Amygdala (tissue), 56 donors: ENCODE measurements around the gene GOSR1.
"Not testable (repeated sequence)": the region's sequence is repeated elsewhere in the genome, so short reads cannot be mapped to it uniquely, and the experiment has no call there.

ENCODE experiments used
- DNase-seq, 56 donors: peaks; one replicate each; lab custom pipeline; 2025; lab: John Stamatoyannopoulos, UW

The GOSR1 gene

GRCh38 chr17:30477083-30477773 is at the start of gene GOSR1:
Gene GOSR1 (plus strand): TSS chr17:30477408. CDS start chr17:30477434, 26 bp downstream.
- peak; percentile 52 to 96 (median 90) for DNase-seq

GRCh38 chr17:30427611-30428010 is 49.6 kb upstream of the GOSR1 start:
- no peak for DNase-seq

GRCh38 chr17:30429155-30429554 is 48.1 kb upstream of the GOSR1 start:
- no peak for DNase-seq

GRCh38 chr17:30433514-30433913 is 43.7 kb upstream of the GOSR1 start:
- no peak for DNase-seq

GRCh38 chr17:30436729-30437128 is 40.5 kb upstream of the GOSR1 start:
- no peak for DNase-seq

GRCh38 chr17:30443721-30444120 is 33.5 kb upstream of the GOSR1 start:
- no peak for DNase-seq

- not testable (repeated sequence) for DNase-seq
Observed at GRCh38 chr17:30446640-30447039, 30.6 kb upstream of the GOSR1 start.

GRCh38 chr17:30449480-30449879 is 27.7 kb upstream of the GOSR1 start:
- DNase-seq = peak in 33 of 56 donors; percentile 1 to 63 (median 18)

- no peak for DNase-seq
Observed at GRCh38 chr17:30450125-30451027, 26.8 kb upstream of the GOSR1 start.

GRCh38 chr17:30454635-30455034 is 22.6 kb upstream of the GOSR1 start:
- no peak for DNase-seq

- no peak for DNase-seq
Observed at GRCh38 chr17:30458371-30458770, 18.8 kb upstream of the GOSR1 start.

- DNase-seq = not testable (repeated sequence)
Observed at GRCh38 chr17:30458797-30459413, 18.3 kb upstream of the GOSR1 start.

- no peak for DNase-seq
Observed at GRCh38 chr17:30468465-30468864, 8.7 kb upstream of the GOSR1 start.

- DNase-seq = no peak
Observed at GRCh38 chr17:30472238-30472890, 4.8 kb upstream of the GOSR1 start.

GRCh38 chr17:30475206-30475605 is 2.0 kb upstream of the GOSR1 start:
- no peak for DNase-seq

- peak in 4 of 56 donors; percentile 23 to 39 (median 31) for DNase-seq
Observed at GRCh38 chr17:30476726-30477082, 504 bp upstream of the GOSR1 start.

GRCh38 chr17:30477774-30478115 is 537 bp downstream of the GOSR1 start:
- DNase-seq = no peak

GRCh38 chr17:30482555-30482954 is 5.3 kb downstream of the GOSR1 start:
- no peak for DNase-seq

GRCh38 chr17:30483159-30483558 is 6.0 kb downstream of the GOSR1 start:
- no peak for DNase-seq

- no peak for DNase-seq
Observed at GRCh38 chr17:30493780-30494179, 16.6 kb downstream of the GOSR1 start.

GRCh38 chr17:30495586-30495985 is 18.4 kb downstream of the GOSR1 start:
- DNase-seq = no peak
